GM21529 (cell line): ENCODE measurements around the gene HMGN5.

ENCODE experiments used
- ATAC-seq: cut with Tn5 transposase; IDR thresholded peaks from one replicate; pipeline ENCODE4 v1.9.1; 2021; ENCODE audit not compliant: unreplicated experiment

The HMGN5 gene

DNA sequence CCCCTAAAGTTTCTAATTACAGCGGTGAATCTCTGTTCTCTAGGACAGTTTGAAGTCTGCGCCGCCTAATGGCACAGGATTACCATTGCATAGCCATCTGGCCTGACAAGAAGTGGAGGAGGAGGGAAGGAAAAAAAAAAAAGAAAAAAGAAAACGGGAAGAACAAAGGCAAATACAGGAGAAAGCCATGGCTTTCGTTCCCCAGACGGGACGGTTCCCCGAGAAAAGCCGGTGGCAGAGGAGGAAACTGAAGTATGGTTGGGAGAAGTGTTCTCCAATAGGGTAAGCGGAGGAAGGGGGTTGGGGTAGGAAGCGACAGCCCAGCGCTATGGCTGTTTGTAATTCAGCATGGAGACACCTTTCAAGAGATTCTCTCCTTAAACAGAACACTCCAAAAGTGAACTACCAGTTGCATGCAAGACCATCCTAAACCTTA lies 80.8 kb downstream of the HMGN5 start:
- peak; percentile 57 for ATAC-seq

DNA sequence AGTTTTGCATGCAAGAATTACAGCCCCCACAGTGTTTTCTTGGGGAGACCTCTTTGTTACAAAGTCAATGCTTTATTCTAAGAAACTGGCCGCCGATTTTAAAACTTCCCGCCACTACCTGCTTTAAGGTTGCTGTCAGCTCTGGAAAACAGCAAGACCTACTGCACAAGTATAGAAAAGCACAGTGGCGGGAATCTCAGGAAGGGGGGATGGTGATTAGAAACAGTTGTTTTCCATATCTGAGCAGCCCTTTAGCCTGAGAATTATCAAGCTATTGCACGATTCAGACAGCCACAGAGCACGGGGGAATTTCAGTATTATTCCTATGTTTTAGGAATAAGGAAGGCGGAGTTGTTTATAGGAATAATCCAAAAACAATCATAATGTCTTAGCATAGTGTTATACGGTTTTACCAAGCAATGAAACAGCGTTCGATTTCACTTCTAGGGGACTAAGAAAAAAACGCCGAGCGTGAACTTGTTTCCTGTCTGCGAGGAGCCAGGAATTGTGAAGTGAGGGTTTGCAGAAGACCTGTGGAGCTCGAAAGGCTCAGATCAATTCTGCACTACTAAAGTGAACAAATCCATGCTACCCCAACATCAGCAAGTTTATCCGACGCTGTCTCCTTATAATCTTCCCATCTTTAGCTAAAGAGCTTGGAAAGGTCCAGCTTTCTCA lies 81.3 kb downstream of the HMGN5 start:
- peak; percentile 32 for ATAC-seq

DNA sequence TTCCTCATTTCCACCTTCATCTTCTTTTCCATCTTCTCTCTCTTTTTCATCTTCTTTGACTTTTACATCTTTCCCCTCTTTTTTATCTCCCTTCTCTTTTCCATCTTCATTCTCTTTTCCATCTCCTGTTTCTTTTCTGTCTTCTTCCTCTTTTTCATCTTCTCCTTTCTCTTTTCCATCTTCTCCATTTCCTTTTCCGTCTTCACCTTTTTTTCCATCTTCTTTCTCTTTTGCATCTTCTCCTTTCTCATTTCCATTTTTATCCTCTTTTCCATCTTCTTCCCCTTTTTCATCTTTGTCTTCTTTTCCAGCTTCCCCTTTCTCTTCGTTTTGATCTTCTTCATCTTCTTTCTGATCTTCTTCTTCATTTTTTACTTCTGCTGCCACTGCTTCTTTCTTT lies 87.0 kb downstream of the HMGN5 start:
- ATAC-seq, result no peak

DNA sequence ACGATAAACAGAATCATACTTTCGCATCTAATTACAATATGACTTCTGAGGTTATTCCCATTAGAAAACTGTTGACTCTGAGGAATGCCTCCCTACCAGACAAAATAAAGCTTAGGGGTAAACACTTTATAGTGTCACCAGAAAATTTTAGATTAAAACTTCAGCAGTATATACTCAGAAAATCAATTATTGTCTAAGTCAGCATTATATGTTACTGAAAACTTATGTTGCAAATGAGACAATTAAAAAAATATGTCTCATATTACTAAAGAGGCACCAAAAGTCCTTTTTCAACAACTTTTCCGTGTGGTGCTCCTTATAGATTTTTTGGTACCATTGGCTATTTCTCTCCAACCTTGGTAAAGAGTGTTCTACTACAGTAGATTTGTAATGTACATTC lies 91.4 kb downstream of the HMGN5 start:
- no peak for ATAC-seq

DNA sequence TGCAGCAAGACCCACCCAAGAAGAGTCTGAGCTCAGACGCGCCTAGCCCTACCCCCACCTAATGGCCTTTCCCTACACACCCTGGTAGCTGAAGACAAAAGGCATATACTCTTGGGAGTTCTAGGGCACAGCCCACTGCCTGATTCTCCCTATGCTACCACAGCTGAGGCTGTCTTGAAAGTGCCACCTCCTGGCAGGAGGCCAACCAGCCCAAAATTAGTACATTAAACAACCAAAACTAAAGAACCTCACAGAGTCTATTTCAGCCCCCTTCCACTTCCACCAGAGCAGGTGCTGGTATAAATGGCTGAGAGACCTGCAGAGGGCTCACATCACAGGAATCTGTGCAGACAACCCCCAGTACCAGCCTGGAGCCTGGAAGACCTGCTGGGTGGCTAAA lies 119.1 kb downstream of the HMGN5 start:
- ATAC-seq, result no peak
